Cardiac atrium fibroblast (primary cell): ENCODE data around the gene FFAR2. TPM values are rescaled to one million over a fixed set of nuclear protein-coding genes. Genes with fewer than 3 reads are reported as not detected.

Experiments
- total RNA-seq: library from RNA; depleted of rRNA; stranded (reverse); fragments of >200 nt; gene quantifications from 2 replicates; pipeline ENCODE4 v1.2.3, GENCODE V29; 2015

FFAR2 gene
- not detected in 2 replicates for total RNA-seq

GRCh38 chr19:35447606-35448469 lies at the start of gene FFAR2:
Gene FFAR2 (plus strand): TSS chr19:35448257. CDS start chr19:35449715, 1,458 bp downstream.

GRCh38 chr19:35490364-35490763 lies 42.3 kb downstream of the FFAR2 start, which contains the start of gene KRTDAP:
Gene KRTDAP (minus strand): TSS chr19:35490464. CDS start chr19:35490442, 22 bp downstream.

Other genes with a start within 250 kb of the FFAR2 start
- not detected in 2 replicates for gene FAM187B, start 219.5 kb upstream of the FFAR2 start, total RNA-seq
- 1.6 and 2.2 TPM in 2 replicates for gene LSR, start 199.3 kb upstream of the FFAR2 start, total RNA-seq
- gene USF2, start 179.3 kb upstream of the FFAR2 start, total RNA-seq: 50.9 and 53.4 TPM in 2 replicates
- not detected in 2 replicates for gene HAMP, start 165.7 kb upstream of the FFAR2 start, total RNA-seq
- gene MAG, start 156.1 kb upstream of the FFAR2 start, total RNA-seq: not detected in 2 replicates
- not detected in 2 replicates for gene CD22, start 119.1 kb upstream of the FFAR2 start, total RNA-seq
- gene FFAR1, start 100.4 kb upstream of the FFAR2 start, total RNA-seq: not detected in 2 replicates
- not detected in 2 replicates for gene FFAR3, start 89.8 kb upstream of the FFAR2 start, total RNA-seq
- not detected in 2 replicates for gene GPR42, start 77.2 kb upstream of the FFAR2 start, total RNA-seq
- not detected in 2 replicates for gene KRTDAP, start 42.2 kb downstream of the FFAR2 start, total RNA-seq
- 2.0 and 4.2 TPM in 2 replicates for gene DMKN, start 65.4 kb downstream of the FFAR2 start, total RNA-seq
- gene SBSN, start 80.1 kb downstream of the FFAR2 start, total RNA-seq: 0.18 and 0.32 TPM in 2 replicates
- gene GAPDHS, start 85.2 kb downstream of the FFAR2 start, total RNA-seq: not detected in 2 replicates
- 63.8 and 65.7 TPM in 2 replicates for gene TMEM147, start 97.4 kb downstream of the FFAR2 start, total RNA-seq
- gene ATP4A, start 115.4 kb downstream of the FFAR2 start, total RNA-seq: not detected in 2 replicates
- gene PMIS2, start 137.9 kb downstream of the FFAR2 start, total RNA-seq: not detected in 2 replicates
- gene HAUS5, start 164.5 kb downstream of the FFAR2 start, total RNA-seq: 3.4 and 4.0 TPM in 2 replicates
- 33.6 and 65.1 TPM in 2 replicates for gene RBM42, start 180.8 kb downstream of the FFAR2 start, total RNA-seq
- gene ETV2, start 193.5 kb downstream of the FFAR2 start, total RNA-seq: 2.3 TPM in 1 of 2 replicates, not detected in the other
- gene COX6B1, start 200.1 kb downstream of the FFAR2 start, total RNA-seq: 513 and 712 TPM in 2 replicates
- gene UPK1A, start 218.3 kb downstream of the FFAR2 start, total RNA-seq: not detected in 2 replicates